ENCODE results near the gene ERBB3.

The ERBB3 gene

GRCh38 chr12:56129206-56129941, 49.4 kb downstream of the ERBB3 start:
- no peak for TF ChIP-seq CTCF (IDR thresholded peaks at IDR 0.05; ENCODE audit: low read depth, low read length)
- no peak for DNase-seq (ENCODE audit: extremely low read depth, low read depth)

- TF ChIP-seq CTCF (IDR thresholded peaks at IDR 0.05; ENCODE audit: low read depth, low read length): no peak
- DNase-seq (ENCODE audit: extremely low read depth, low read depth): no peak
These were observed 50.1 kb downstream of the ERBB3 start for GRCh38 chr12:56129942-56130495.

- DNase-seq (ENCODE audit: extremely low read depth, low read depth): no peak
- TF ChIP-seq CTCF (IDR thresholded peaks at IDR 0.05; ENCODE audit: low read depth, low read length): no peak
These were observed 50.9 kb downstream of the ERBB3 start for GRCh38 chr12:56130876-56131275.

- no peak for DNase-seq (ENCODE audit: extremely low read depth, low read depth)
- no peak for TF ChIP-seq CTCF (IDR thresholded peaks at IDR 0.05; ENCODE audit: low read depth, low read length)
These were observed 54.9 kb downstream of the ERBB3 start for GRCh38 chr12:56134897-56135296.

- DNase-seq (ENCODE audit: extremely low read depth, low read depth): no peak
- TF ChIP-seq CTCF (IDR thresholded peaks at IDR 0.05; ENCODE audit: low read depth, low read length): no peak
These were observed 58.0 kb downstream of the ERBB3 start for GRCh38 chr12:56137853-56138571.

GRCh38 chr12:56141946-56142784, 62.2 kb downstream of the ERBB3 start:
- DNase-seq (ENCODE audit: extremely low read depth, low read depth): no peak
- TF ChIP-seq CTCF (IDR thresholded peaks at IDR 0.05; ENCODE audit: low read depth, low read length): no peak
